ENCODE measurements around the gene SNED1. TPM values are rescaled to one million over a fixed set of nuclear protein-coding genes. Genes with fewer than 3 reads are reported as not detected.
"Not testable (repeated sequence)": the region's sequence is repeated elsewhere in the genome, so short reads cannot be mapped to it uniquely, and the experiment has no call there.

SNED1 gene
- polyA plus RNA-seq, 1 donor from 2014 or later, result 0.32 TPM

GRCh38 chr2:241103176-241103595 lies 104.8 kb downstream of the SNED1 start:
- Histone ChIP-seq H3F3A (ENCODE audit: insufficient read depth, low read length, poor library complexity, severe bottlenecking) (no peaks in the 10 kb centered on the region), H3K4me2 (ENCODE audit: low read length) (peak overlapping the region; percentile 91), H2AFZ (ENCODE audit: low read depth, low read length) (peak overlapping the region; percentile 92), H3K9ac (ENCODE audit: low read length) (peak overlapping the region; percentile 92), H3K27ac (ENCODE audit: low read length) (peak overlapping the region; percentile 75), H3K4me3 (ENCODE audit: low read length) (peak overlapping the region; percentile 95), H3K27me3 (ENCODE audit: insufficient read depth, low read depth, low read length) (no peaks in the 10 kb centered on the region), H3K79me2 (replicated peaks; ENCODE audit: insufficient read depth, low read length) (peaks cover 26% of the 10 kb centered on the region), H3K36me3 (ENCODE audit: insufficient read depth, low read length) (peaks cover 4% of the 10 kb centered on the region), H3K9me2 (ENCODE audit: insufficient read depth, low read length) (no peaks in the 10 kb centered on the region), H4K20me1 (ENCODE audit: insufficient read depth) (no peaks in the 10 kb centered on the region), H3K9me3 (ENCODE audit: low read length) (no peaks in the 10 kb centered on the region)
- TF ChIP-seq SMC3 (conservative IDR thresholded peaks at IDR 0.05; ENCODE audit: poor library complexity), result no peak
- no peak for TF ChIP-seq POLR2AphosphoS5 (IDR thresholded peaks at IDR 0.05)
- no peak for TF ChIP-seq REST (IDR thresholded peaks at IDR 0.05; ENCODE audit: borderline replicate concordance)
- no peak for TF ChIP-seq MXI1 (conservative IDR thresholded peaks at IDR 0.05; ENCODE audit: poor library complexity, severe bottlenecking)
- TF ChIP-seq EP300 (conservative IDR thresholded peaks at IDR 0.05; ENCODE audit: poor library complexity, severe bottlenecking), result no peak
- no peak for TF ChIP-seq EZH2 (IDR thresholded peaks at IDR 0.05; ENCODE audit: borderline replicate concordance, insufficient read depth, low read length, poor library complexity, severe bottlenecking)
- TF ChIP-seq CTCF (IDR thresholded peaks at IDR 0.05; ENCODE audit: poor library complexity, severe bottlenecking), result no peak
- no peak for TF ChIP-seq RAD21 (conservative IDR thresholded peaks at IDR 0.05)
- no peak for TF ChIP-seq TAF1 (IDR thresholded peaks at IDR 0.05; ENCODE audit: low read depth)

GRCh38 chr2:241104611-241105010 lies 106.2 kb downstream of the SNED1 start:
- not testable (repeated sequence) for H3K27ac ChIP-seq (ENCODE audit: low read length); H3K9ac ChIP-seq (ENCODE audit: low read length); H4K20me1 ChIP-seq (ENCODE audit: insufficient read depth); H3K4me2 ChIP-seq (ENCODE audit: low read length); H2AFZ ChIP-seq (ENCODE audit: low read depth, low read length); H3K9me3 ChIP-seq (ENCODE audit: low read length); H3K4me3 ChIP-seq (ENCODE audit: low read length); H3K36me3 ChIP-seq (ENCODE audit: insufficient read depth, low read length); H3K27me3 ChIP-seq (ENCODE audit: insufficient read depth, low read depth, low read length); H3F3A ChIP-seq (ENCODE audit: insufficient read depth, low read length, poor library complexity, severe bottlenecking); H3K9me2 ChIP-seq (ENCODE audit: insufficient read depth, low read length)
- peaks cover 21% of the 10 kb centered on the region for H3K79me2 ChIP-seq (replicated peaks; ENCODE audit: insufficient read depth, low read length)

DNA sequence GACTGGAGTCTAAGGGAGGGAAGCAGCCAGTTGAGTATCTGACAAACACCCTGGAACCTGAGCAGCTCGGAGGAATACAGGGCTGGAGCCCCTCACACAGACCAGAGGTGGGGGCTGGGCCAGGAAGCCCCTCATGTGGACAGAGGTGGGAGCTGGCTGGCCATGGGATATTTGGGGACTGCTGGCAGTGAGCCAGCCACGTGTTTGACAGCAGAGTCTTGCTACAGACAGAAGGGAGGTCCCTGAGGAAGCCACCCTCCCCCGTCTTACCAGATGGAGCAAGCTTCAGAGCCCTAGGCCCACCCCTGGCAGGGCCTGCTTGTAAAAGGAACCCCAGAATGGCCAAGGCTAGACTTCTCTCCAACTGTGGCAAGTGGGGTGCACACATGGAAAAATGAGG lies 107.2 kb downstream of the SNED1 start:
- no peaks in the 10 kb centered on the region for H3K36me3 ChIP-seq (ENCODE audit: insufficient read depth, low read length)
- no peaks in the 10 kb centered on the region for H3K9me2 ChIP-seq (ENCODE audit: insufficient read depth, low read length)
- H2AFZ ChIP-seq (ENCODE audit: low read depth, low read length), result no peak overlapping the region
- H3K9me3 ChIP-seq (ENCODE audit: low read length), result no peaks in the 10 kb centered on the region
- no peaks in the 10 kb centered on the region for H3F3A ChIP-seq (ENCODE audit: insufficient read depth, low read length, poor library complexity, severe bottlenecking)
- H3K4me2 ChIP-seq (ENCODE audit: low read length), result no peak overlapping the region
- H4K20me1 ChIP-seq (ENCODE audit: insufficient read depth), result no peaks in the 10 kb centered on the region
- H3K4me3 ChIP-seq (ENCODE audit: low read length), result no peak overlapping the region
- no peak overlapping the region for H3K27ac ChIP-seq (ENCODE audit: low read length)
- H3K9ac ChIP-seq (ENCODE audit: low read length), result no peak overlapping the region
- H3K79me2 ChIP-seq (replicated peaks; ENCODE audit: insufficient read depth, low read length), result peaks cover 10% of the 10 kb centered on the region
- TF ChIP-seq TAF1 (IDR thresholded peaks at IDR 0.05; ENCODE audit: low read depth), result no peak
- TF ChIP-seq SMC3 (conservative IDR thresholded peaks at IDR 0.05; ENCODE audit: poor library complexity), result no peak
- no peak for TF ChIP-seq MXI1 (conservative IDR thresholded peaks at IDR 0.05; ENCODE audit: poor library complexity, severe bottlenecking)
- TF ChIP-seq EP300 (conservative IDR thresholded peaks at IDR 0.05; ENCODE audit: poor library complexity, severe bottlenecking), result no peak
- TF ChIP-seq RAD21 (conservative IDR thresholded peaks at IDR 0.05), result no peak
- no peak for TF ChIP-seq CTCF (IDR thresholded peaks at IDR 0.05; ENCODE audit: poor library complexity, severe bottlenecking)
- TF ChIP-seq POLR2AphosphoS5 (IDR thresholded peaks at IDR 0.05), result no peak
- no peak for TF ChIP-seq EZH2 (IDR thresholded peaks at IDR 0.05; ENCODE audit: borderline replicate concordance, insufficient read depth, low read length, poor library complexity, severe bottlenecking)
- no peak for TF ChIP-seq REST (IDR thresholded peaks at IDR 0.05; ENCODE audit: borderline replicate concordance)
- H3K27me3 ChIP-seq (ENCODE audit: insufficient read depth, low read depth, low read length), result no peaks in the 10 kb centered on the region

All from neural cell (in vitro differentiated cells).